ENCODE data around the gene FUS.
"Not testable (repeated sequence)": the region's sequence is repeated elsewhere in the genome, so short reads cannot be mapped to it uniquely, and the experiment has no call there.

The FUS gene

DNA sequence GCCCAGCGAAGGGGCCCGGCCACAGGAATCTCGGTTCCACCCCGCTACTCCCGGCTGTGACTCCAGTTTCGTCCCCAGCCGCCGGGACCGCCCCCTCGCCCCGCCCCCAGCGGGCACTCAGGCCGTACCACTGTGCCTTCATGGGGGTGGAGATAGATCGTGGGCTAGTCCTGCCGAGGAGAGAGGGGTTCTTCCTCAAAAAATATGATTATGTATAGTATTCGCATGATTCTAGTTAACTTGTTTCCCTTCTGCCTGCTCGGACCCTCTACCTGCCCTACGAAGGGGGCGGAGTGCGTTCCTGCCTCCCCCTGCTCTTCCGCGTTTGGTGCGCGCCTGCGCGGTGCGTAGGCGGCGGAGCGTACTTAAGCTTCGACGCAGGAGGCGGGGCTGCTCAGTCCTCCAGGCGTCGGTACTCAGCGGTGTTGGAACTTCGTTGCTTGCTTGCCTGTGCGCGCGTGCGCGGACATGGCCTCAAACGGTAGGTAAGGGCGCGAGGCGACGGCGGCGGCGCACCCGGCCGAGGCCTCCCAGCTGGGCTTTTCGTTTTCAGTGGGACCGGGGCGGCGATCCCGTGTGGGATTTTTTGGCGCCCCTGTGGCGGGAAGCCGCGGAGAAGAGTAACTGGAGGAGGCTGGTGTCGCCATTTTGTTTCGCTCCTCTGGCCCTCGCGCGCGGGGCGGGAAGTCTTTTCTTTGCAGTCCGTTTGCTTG, at the start of gene FUS:
Gene FUS (plus strand): TSS at position 393 of the 713 bp plus-strand sequence. CDS start 76 bp downstream, at position 469.
- peak; percentile 90 for DNase-seq

DNA sequence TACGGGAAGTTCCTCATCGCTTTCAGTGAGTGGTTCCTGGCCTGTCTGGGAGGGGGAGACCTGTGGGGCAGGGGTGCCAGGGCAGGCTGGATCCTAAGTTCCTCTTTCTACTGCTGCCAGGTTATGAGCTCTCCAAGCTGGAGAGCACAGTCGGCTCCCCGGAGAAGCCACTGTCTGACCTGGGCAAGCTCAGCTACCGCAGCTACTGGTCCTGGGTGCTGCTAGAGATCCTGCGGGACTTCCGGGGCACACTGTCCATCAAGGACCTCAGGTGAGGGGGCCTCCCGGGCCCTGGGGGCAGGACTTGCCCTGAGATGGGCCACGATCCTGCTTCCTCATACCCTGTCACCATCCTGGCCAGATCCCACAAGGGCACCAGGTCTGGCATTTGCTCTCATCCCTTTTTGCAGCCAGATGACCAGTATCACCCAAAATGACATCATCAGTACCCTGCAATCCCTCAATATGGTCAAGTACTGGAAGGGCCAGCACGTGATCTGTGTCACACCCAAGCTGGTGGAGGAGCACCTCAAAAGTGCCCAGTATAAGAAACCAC, 49.5 kb upstream of the FUS start:
- no peak for DNase-seq

DNA sequence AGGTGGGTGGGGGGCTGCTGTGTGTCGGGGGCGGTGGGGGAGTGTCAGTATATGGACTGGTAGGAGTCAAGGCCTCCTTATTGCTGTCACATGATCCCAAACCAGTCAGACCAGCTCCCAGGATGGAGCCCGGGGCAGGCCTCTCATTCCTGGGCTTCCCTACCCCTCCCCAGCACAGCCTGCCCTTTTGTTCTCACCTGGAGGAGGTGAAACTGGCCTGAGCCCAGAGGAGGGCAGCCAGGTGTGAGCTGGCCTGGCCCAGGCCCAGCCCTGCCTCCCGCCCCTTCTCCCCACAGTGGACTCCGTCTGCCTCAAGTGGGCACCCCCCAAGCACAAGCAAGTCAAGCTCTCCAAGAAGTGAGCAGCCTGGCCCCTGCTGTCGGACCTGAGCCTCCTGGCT, 49.0 kb upstream of the FUS start:
- DNase-seq = no peak

DNA sequence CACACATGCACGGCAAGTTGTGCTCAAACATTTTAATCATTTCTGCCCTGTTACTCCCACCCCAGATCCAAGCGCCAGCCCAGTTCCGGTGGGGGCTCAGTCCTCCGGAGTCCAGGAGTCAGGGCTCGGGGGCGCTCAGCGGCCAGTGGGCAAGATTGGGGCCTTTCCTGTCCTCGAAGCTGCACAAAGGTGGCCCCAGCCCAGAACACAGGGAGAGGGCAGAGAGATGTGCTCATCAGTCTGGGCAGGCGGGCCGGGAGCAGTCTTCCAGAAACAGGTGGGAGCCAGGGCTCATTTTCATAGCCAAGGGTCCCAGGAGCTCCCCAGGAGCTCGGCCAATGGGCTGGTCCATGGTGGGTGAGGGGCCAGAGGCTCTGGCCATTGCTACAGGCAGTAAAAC, 48.5 kb upstream of the FUS start:
- DNase-seq = no peak

DNA sequence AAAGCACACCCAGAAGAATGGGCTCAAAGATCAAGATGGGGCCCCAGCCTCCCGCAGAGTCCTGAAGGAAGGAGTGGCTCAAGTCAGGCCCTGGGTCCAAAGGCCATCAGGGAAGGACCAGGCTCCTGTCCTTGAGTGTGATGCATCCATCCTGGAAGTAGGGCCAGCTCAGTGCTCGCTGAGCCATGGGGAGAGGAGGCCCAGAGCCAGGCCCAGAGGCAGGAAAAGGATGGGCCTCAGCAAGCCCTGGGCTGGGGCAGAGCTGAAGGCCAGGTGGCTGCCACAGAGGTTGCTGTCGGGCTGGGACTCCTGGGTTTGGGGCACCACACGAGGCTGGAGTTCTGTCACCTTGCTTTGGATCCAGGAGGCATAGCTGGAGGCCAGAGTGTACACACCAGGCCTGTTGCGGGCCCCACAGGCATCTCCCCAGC, 48.1 kb upstream of the FUS start:
- no peak for DNase-seq

DNA sequence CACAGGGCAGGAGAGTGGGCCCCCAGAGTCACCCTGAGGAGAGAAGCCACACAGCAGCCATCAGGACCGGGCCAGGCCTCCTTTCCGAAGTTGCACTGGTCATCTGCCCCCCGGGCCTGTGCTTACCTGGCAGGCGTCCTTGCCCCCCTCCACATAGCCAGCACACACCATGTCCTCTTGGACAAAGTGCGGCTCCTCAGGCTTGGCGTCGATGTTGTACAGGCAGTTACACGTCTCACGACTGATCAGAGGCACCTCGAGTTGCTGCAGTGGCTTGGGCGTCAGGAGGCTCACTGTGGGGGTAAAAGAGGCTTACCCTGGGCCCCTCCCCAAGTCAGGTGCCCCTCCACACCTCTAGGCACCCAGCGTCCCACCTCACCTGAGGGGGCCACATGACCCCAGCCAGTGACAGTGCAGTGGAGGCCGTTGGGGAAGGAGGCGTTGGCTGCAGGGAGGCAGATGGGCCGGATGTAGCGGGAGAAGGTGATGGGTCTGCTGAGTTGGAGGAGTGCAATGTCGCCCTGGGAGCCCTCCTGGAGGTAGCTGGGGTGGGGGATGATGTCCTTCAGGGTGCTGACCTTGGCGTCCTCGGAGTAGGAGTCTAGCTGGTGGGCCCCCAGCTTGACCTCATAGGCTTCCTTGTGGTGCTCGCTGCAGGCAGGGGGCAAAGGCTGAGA, 47.5 kb upstream of the FUS start:
- no peak for DNase-seq

DNA sequence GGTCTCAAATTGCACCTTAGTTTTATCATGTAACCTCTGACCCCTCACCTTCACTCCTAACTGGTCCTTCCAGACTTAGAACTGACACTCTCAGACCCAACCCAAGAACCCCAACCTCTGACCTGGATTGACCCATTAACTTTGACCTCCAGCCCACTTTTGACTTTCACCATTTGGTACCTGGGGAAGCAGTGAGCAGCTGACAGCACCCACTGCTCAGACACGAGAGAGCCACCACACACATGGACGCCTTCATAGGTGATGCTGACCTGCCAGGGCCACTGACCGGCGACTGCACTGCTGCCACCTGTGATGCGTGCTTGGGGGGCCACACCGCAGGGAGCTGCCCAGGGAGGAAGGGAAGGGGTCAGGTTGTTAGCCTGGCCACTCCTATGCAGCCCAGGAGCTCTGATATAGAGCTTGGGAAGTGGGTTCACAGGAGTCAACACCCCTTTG, 46.9 kb upstream of the FUS start:
- no peak for DNase-seq

DNA sequence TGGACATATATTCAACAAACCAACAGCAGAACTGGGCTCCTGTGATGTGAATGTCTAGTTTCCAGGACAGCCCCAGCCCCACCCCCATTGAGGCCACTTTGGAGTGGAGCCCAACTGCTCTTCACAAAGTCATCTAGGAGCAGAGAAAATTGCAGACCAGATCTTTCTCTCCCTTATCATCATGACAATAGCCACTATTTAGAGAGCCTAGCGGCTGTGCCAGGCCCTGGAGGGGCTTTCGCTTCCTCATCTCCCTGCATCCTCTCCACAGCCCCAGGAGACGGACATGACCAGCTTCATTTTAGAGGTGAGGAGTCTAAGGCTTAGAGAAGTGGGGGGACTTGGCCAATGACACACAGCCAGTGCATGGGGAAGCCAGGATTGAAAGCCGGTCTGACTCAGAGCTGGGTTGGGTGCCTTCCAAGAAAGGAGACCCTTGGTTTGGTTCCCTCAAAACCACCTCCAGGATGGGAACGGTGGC, 45.8 kb upstream of the FUS start:
- no peak for DNase-seq

DNA sequence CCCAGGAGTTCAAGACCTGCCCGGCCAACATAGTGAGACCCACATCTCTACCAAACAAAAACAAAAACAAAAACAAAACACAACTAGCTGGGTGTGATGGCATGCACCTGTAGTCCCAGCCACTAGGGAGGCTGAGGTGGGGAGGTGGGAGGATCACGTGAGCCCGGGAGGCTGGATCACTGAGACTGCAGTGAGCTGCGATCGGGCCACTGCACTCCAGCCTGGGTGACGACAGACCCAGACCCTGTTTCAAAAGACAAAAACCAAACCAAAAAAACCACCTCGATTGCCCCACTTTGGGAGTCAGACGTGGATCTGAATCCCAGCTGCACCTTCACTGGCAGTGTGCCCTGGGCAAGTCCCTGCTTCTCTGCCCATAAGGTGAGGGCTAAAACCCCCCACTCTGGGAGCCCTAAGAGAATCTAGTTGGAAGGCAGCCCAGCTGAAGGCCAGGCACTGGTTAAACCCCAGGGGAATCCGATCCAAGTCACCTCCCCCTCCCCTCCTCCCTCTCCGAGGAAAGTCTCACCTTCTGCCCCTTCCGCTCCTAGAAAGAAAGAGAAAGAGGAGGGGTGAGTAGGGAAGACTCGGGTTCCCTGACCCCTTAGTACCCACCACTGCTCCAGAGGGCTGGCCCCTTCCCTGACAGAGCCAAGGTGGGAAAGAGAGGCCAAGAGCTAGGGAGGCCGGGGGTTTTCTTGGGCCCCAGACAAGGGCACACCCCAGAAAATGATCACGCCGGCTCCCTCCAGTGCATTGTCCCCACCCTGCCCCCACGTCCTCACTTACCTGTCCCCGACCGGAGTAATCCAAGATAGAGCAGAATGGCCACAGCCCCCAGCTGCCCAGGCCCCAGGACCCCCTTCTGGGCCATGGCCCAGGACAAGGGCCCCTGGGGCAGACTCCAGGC, 45.1 kb upstream of the FUS start:
- no peak for DNase-seq

DNA sequence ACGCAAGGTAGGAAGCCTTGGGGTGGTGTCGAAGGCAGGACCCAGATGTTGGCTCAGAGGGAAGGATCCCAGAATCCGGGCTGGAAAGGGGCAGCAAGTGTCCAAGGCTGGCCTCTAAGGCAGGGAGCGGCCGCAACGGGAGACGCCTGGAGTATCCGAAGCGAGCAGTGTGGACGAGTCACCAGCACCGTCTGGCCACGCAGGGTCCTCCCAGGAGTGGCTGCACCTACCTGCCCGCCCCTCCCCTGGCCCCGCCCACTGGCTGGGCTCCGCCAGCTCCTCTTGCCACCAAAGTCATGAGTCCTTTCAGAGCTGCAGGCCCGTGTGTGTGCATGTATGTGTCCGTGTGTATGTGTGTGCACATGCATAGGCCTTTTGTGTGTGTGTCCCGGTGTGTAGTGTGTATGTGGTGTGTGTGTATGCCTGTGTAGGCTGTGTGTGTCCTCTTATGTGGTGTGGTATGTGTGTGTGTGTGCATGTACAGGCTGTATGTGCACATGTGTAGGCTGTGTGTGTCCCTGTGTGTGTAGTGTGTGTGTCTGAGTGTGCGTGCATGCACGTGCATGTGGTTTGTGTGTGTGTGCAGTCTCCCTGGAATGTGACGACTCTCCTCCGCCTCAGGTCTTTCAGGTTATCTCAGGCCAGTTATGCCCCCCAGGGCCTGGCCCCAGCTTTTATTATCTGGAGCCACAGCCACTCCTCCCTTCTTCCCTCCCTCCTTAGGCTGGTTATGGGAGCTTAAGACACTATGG, 44.2 kb upstream of the FUS start, which contains the start of gene PRSS8:
Gene PRSS8 (minus strand): TSS at position 193 of the 752 bp plus-strand sequence. CDS start 229 bp downstream, outside the sequence.
- no peak for DNase-seq

DNA sequence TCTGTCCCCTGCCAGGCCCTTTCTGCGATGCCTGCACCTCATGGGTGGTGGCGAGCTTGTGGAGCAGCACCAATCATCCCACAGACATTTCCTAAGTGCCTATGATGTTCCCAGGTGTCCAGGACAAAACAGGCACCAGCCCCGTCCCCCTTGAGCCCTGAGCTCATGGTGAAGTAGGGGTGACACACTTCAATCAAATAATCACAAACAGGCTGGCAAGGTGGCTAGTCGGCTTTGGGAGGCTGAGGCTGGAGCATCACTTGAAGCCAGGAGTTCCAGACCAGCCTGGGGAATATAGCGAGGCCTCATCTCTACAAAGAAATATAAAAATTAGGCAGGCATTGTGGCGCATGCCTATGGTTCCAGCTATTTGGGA, 43.7 kb upstream of the FUS start:
- no peak for DNase-seq

DNA sequence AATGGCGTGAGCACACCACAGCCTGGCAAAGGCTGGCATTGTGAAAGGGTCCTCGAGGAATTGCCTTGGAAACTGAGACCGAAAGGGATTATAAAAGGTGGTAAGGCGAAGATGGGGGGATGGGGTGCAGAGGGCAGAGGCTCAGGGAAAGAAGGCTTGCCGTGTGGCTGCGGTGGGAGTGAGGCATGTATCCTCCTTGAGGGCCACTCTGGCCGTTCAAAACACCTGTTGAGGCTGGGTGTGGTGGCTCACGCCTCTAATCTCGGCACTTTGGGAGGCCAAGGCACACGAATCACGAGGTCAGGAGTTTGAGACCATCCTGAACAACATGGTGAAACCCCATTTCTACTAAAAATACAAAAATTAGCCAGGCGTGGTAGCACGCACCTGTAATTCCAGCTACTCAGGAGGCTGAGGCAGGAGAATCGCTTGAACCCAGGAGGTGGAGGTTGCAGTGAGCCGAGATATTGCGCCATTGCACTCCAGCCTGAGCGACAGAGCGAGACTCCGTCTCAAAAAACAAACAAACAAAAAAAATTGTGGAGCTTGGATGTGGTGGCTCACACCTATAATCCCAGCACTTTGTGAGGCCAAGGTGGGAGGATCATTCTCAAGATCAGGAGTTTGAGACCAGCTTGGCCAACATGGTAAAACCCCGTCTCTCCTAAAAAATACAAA, 43.0 kb upstream of the FUS start:
- not testable (repeated sequence) for DNase-seq

DNA sequence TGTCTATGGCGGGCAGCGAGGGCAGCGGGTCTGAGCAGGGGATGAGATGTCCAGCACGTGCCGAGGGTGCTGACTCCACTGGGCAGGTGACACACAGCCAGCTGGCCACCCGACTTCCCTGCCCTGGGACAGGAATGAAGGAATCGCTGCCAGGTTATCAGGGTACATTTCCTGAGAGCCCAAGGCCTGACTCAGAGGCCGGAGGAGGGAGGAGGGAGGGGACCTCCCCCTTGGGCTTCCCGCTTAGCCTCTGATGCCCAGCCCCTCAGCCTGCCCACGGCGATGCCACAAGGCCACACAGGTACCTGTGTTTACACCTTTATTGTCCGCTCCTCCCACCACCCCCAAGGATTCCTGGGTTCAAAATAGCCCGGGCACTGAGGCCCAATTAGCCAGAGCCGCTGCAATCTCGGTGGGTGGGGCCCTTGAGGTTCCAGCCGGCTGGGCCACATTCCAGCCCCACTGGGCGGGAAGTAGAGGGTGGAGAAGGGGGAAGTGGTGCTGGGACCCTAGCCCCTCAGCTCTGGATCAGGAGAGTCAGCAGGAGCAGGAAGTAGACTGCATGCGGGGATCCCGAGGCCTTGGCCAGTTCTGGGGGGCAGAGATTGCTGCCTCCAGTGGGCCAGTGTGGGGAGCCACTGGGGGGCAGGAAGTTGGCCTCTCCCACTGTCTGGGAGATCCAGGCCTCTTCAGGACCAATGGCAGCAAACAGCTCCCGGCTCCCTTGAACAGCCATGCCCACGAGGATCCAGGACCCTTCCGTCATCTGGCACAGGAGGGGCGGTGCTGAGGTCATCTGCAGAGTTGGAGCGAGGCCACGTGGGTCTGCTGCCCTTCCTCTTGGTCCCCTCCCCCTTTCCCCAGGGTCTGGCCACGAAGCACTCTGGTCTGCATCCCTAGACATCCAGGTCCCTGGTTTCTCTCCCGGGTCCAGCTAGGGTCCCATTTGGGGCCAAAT, 41.0 kb upstream of the FUS start:
- no peak for DNase-seq

DNA sequence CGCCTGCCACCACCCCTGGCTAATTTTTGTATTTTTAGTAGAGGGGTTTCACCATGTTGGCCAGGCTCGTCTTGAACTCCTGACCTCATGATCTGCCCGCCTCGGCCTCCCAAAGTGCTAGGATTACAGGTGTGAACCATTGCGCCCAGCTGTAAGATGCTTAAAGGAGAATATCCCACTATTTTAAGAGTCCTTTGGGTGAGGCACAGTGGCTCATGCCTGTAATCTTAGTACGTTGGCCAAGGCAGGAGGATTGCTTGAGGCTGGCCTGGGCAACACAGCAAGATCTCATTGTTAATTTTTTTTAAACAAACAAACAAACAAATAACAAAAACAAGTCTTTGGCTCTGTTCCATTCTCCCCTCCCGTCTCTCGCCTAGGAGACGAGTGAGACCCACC, 38.9 kb upstream of the FUS start:
- not testable (repeated sequence) for DNase-seq

DNA sequence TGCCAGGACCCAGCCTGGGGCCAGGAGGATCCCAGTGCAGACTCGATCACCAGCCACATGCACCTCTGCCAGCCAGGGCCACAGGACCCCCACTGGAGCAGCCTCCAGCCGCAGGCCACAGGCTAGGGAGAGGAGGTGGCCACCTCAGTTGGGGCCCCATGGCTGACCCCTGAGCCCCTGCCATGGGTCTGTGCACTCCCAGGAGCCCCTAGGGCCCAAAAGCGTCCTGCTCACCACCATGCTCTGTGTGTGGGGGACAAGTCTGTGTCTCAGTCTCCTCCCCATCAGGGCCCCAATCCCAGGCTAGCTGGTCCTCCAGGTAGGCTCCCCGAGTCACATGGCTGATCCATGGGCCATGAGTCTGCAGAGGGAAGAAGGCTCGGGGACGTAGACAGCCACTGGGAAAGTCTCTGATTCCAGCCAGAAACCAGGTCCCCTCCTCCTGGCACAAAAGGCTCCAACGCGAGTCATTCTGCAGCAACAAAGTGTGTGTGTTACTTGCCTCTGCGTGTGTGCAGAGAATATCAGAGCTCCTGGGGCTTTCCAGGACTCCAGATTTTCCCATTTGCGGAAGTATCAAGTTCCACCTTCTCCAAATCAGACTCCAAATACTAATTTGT, 38.3 kb upstream of the FUS start:
- DNase-seq = no peak

DNA sequence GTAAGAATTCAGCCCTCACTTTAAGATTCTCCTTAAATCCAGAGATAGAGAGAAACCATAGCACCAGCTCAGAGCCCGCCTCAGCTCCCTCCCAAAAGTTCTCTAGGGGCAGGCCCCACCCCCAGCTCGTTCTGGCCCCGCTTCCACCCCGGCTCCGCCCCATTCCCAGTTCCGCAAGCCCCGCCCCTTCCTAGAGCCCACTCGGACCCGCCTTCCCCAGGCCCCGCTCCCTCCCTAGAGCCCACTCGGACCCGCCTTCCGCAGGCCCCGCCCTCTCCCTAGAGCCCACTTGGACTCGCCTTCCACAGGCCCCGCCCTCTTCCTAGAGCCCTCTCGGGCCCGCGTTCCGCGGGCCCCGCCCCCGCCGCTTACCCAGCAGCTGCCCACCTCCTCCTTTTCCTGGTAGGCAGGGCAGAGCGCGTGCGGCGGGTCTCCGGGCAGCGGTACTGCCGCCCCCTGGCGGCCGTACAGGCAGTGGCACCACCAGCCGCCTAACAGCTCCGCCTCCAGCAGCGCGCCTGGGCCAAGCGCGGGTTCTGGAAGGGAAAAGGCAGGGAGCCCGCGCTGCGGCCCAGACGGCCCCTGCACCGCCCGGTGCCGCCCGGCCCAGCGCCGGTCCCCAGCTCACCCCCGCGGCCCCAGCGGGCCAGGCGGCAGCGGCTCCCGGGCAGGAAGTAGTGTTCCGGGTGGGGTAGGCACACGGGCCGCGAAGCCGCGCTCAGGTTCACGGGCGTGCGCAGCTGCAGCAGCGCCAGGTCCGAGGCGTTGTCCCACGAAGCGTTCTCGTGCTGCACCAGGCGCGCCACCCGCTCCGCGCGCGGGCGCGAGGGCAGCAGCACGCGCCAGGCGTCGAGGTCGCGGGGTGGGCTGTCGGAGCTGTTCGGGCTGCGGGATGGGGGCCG, 37.6 kb upstream of the FUS start:
- DNase-seq = peak; percentile 99

DNA sequence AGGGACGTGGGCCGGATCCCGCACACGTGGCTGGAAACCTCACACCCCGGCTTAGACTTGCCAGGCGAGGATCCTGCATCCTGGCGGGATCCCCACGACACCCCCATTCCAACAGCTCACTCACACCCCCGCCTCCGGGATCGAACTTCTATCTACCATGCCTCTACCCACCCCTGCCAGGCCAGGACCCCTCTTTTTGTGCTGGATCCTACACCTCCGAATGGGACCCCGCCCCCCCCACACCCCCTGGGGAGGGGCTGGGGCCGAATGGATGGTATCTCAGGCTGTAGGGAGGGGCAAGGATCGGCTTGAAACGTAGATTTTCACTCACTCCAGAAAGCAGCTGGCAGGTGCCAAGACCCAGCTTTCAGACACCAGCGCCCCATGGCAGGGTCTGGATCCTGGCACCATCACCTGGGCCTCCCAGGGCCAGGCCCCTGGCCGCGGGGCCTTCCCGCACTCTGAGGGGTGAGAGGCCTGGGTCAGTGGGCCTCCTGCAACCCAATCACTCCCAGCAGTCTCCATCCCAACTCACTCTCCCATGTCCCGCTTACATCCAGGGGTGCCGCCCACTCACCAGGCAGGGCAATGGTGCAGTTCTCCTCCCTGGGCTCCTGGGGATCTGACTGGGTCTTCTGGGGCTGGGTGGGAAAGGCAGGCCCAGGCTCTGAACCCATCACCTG, 36.8 kb upstream of the FUS start:
- DNase-seq = no peak

DNA sequence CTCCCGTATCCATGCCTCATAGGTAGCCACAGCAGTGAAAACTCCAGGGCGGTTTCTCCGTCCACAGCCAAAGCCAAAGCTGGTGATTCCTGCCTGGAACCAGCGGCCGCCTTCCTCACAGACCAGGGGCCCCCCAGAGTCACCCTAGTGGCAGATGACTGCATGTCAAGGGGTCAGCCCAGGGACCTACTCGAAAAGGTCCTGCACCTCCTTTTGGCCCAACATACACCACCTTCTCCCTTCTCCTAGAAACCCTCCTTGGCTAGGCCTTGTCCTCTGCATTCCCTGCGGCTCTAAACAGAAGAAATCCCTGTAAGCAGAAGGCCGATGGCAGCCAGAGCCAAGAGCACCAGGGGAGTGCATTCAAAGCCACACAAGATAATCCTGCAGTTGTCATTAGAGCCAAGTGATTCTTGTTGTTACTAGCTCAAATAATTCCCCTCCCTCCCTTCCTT, 36.2 kb upstream of the FUS start:
- DNase-seq = no peak

Data from T1000 (cell line).